Liver (tissue), 3 donors: Measurements from ENCODE around the gene CCDC71.

Experiments
- EGR1 ChIP-seq, 2 donors: IDR thresholded peaks; 2 replicates each; pipeline ENCODE4 v1.6.1; 2016 to 2018; ENCODE audit warnings: antibody characterized with exemption in 2 of 2, low read depth in 2 of 2
- FOXA1 ChIP-seq: IDR thresholded peaks from 2 replicates; pipeline ENCODE4 v1.6.1; 2016; ENCODE audit warnings: antibody characterized with exemption
- GABPA ChIP-seq, 2 donors: IDR thresholded peaks in 1 of 2; conservative IDR thresholded peaks in 1 of 2; 2 replicates each; pipeline ENCODE4 v1.6.1; 2016; ENCODE audit warnings: antibody characterized with exemption in 2 of 2, mild to moderate bottlenecking in 1 of 2, moderate library complexity in 1 of 2
- HNF4A ChIP-seq, 2 donors: conservative IDR thresholded peaks; 2 replicates each; pipeline ENCODE4 v1.6.1; 2016; ENCODE audit warnings: antibody characterized with exemption in 2 of 2, mild to moderate bottlenecking in 2 of 2
- RAD21 ChIP-seq, 2 donors: IDR thresholded peaks; 2 replicates each; pipeline ENCODE4 v1.6.1; 2016; ENCODE audit warnings: antibody characterized with exemption in 2 of 2, mild to moderate bottlenecking in 2 of 2
- SP1 ChIP-seq: IDR thresholded peaks from 2 replicates; pipeline ENCODE4 v1.6.1; 2018; ENCODE audit warnings: antibody characterized with exemption, mild to moderate bottlenecking
- TAF1 ChIP-seq: conservative IDR thresholded peaks from 2 replicates; pipeline ENCODE4 v1.6.1; 2016; ENCODE audit warnings: antibody characterized with exemption, mild to moderate bottlenecking
- TF ChIP-seq, protein P1 (sequence below): fragments of 150-350 bp; IDR thresholded peaks from 2 replicates; pipeline ENCODE4 v1.5.1; 2017; ENCODE audit warnings: improper control_type of control experiment, low read depth, low read length; ENCODE audit not compliant: missing input control
- TF ChIP-seq, protein P2 (sequence below): IDR thresholded peaks from 2 replicates; pipeline ENCODE4 v1.6.1; 2016; ENCODE audit warnings: antibody characterized with exemption
- TF ChIP-seq, protein P3 (sequence below): IDR thresholded peaks from 2 replicates; pipeline ENCODE4 v1.6.1; 2016; ENCODE audit warnings: antibody characterized with exemption
- TF ChIP-seq, protein P4 (sequence below): IDR thresholded peaks from 2 replicates; pipeline ENCODE4 v1.6.1; 2016; ENCODE audit warnings: antibody characterized with exemption
- donor health status: healthy.
- donor health status: healthy.

DNA sequence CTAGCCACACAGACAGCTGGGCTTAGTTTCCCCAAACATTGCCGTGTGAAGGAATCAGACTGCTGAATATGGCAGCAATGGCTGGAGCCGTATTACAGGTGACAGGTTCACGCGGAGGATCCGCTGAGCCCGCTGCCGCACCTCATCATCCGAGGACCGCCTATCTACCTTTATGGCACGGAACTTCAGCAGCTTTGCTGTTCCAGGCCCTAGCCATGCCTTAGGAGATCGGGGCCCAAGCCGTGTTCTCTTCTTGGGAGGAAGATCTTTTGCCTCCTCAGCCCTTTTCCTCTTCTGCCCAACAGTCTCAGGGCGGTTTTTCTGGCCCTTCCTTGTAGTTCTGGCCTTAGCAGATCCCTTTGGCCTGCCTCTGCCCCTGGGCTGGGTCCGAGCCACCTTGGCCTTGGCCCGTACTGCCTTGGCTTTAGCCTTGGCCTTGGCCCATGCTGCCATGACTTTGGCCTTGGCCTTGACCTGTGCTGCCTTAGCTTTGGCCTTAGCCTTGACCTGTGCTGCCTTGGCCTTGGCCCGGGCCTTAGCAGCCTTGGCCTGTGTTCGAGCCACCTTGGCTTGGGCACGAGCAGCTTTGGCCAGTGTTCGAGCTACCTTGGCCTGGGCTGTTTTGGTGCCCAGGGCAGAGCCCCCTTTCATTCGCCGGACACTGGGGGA is 3.2 kb downstream of the CCDC71 start:
- no peak for TF ChIP-seq TAF1
- TF ChIP-seq, protein P1, sequence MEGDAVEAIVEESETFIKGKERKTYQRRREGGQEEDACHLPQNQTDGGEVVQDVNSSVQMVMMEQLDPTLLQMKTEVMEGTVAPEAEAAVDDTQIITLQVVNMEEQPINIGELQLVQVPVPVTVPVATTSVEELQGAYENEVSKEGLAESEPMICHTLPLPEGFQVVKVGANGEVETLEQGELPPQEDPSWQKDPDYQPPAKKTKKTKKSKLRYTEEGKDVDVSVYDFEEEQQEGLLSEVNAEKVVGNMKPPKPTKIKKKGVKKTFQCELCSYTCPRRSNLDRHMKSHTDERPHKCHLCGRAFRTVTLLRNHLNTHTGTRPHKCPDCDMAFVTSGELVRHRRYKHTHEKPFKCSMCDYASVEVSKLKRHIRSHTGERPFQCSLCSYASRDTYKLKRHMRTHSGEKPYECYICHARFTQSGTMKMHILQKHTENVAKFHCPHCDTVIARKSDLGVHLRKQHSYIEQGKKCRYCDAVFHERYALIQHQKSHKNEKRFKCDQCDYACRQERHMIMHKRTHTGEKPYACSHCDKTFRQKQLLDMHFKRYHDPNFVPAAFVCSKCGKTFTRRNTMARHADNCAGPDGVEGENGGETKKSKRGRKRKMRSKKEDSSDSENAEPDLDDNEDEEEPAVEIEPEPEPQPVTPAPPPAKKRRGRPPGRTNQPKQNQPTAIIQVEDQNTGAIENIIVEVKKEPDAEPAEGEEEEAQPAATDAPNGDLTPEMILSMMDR: no peak
- TF ChIP-seq GABPA (IDR thresholded peaks at IDR 0.05 in 1 of 2, conservative IDR thresholded peaks at IDR 0.05 in 1 of 2): no peak
- TF ChIP-seq EGR1 (IDR thresholded peaks at IDR 0.05; ENCODE audit: low read depth in 2 of 2): no peak
- no peak for TF ChIP-seq HNF4A (conservative IDR thresholded peaks at IDR 0.05)
- TF ChIP-seq, protein P2, sequence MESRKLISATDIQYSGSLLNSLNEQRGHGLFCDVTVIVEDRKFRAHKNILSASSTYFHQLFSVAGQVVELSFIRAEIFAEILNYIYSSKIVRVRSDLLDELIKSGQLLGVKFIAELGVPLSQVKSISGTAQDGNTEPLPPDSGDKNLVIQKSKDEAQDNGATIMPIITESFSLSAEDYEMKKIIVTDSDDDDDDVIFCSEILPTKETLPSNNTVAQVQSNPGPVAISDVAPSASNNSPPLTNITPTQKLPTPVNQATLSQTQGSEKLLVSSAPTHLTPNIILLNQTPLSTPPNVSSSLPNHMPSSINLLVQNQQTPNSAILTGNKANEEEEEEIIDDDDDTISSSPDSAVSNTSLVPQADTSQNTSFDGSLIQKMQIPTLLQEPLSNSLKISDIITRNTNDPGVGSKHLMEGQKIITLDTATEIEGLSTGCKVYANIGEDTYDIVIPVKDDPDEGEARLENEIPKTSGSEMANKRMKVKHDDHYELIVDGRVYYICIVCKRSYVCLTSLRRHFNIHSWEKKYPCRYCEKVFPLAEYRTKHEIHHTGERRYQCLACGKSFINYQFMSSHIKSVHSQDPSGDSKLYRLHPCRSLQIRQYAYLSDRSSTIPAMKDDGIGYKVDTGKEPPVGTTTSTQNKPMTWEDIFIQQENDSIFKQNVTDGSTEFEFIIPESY: no peak
- TF ChIP-seq RAD21 (IDR thresholded peaks at IDR 0.05): no peak
- TF ChIP-seq SP1: no peak
- no peak for TF ChIP-seq FOXA1
- TF ChIP-seq, protein P3, sequence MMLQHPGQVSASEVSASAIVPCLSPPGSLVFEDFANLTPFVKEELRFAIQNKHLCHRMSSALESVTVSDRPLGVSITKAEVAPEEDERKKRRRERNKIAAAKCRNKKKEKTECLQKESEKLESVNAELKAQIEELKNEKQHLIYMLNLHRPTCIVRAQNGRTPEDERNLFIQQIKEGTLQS: no peak
- TF ChIP-seq, protein P4, sequence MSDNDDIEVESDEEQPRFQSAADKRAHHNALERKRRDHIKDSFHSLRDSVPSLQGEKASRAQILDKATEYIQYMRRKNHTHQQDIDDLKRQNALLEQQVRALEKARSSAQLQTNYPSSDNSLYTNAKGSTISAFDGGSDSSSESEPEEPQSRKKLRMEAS: no peak
